ENCODE measurements around the gene PPP6R3.
"Not testable (repeated sequence)": the region's sequence is repeated elsewhere in the genome, so short reads cannot be mapped to it uniquely, and the experiment has no call there.

The PPP6R3 gene

GRCh38 chr11:68459886-68460740 is 439 bp upstream of the PPP6R3 start:
- peak; percentile 95 for DNase-seq

GRCh38 chr11:68461575-68461917 is 994 bp downstream of the PPP6R3 start:
- DNase-seq: no peak

GRCh38 chr11:68463714-68464113 is 3.2 kb downstream of the PPP6R3 start:
- no peak for DNase-seq

- DNase-seq: no peak
Measured at GRCh38 chr11:68467201-68467834, 6.8 kb downstream of the PPP6R3 start.

DNA sequence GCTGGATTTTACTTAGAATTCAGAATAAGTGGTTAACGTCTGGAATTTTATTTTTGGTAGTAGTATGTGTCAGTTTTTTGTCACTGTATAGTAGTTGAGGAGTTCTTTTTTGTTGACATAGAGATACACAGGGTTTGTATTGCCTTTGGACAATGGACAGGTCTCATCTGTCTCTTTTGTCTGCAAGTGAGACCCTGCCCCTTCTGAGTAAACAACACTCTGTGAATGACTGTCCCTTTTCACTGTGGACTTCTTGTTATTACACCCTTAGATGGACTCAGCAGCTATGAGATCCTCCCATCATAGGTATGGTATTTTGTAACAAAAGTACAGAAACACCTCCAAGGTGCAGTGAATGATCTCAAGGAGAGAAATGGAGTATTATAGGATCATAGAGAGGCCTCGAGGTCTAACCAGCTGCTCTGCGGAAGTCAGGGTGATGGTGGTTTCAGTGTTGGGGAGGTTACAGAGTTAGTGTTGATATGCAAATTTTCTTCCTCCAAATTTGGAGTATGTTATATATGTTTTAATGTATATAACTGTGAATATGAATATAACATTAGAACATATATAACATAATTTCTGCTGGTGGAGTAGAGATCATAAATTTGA is 7.8 kb downstream of the PPP6R3 start:
- DNase-seq: no peak

- no peak for DNase-seq
Measured at GRCh38 chr11:68469122-68469521, 8.6 kb downstream of the PPP6R3 start.

DNA sequence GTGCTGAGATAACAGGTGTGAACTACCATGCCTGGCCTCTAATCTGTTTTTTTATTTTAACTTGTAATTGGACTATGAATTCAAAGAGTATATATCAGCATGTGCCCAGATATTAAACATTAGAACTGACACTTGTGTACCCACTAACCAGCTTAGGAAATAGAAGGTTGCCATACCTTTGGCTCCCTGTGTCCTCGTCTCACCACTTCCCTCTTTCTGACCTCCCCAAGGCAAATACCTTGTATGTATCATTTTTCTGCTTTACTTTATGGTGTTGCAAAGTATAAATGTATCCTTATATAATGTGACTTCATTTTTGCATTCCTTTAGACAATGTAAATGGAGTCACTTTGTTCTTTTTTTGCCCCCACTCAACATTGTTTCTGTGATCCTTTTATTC is 9.1 kb downstream of the PPP6R3 start:
- no peak for DNase-seq

GRCh38 chr11:68470304-68470811 is 9.8 kb downstream of the PPP6R3 start:
- no peak for DNase-seq

DNA sequence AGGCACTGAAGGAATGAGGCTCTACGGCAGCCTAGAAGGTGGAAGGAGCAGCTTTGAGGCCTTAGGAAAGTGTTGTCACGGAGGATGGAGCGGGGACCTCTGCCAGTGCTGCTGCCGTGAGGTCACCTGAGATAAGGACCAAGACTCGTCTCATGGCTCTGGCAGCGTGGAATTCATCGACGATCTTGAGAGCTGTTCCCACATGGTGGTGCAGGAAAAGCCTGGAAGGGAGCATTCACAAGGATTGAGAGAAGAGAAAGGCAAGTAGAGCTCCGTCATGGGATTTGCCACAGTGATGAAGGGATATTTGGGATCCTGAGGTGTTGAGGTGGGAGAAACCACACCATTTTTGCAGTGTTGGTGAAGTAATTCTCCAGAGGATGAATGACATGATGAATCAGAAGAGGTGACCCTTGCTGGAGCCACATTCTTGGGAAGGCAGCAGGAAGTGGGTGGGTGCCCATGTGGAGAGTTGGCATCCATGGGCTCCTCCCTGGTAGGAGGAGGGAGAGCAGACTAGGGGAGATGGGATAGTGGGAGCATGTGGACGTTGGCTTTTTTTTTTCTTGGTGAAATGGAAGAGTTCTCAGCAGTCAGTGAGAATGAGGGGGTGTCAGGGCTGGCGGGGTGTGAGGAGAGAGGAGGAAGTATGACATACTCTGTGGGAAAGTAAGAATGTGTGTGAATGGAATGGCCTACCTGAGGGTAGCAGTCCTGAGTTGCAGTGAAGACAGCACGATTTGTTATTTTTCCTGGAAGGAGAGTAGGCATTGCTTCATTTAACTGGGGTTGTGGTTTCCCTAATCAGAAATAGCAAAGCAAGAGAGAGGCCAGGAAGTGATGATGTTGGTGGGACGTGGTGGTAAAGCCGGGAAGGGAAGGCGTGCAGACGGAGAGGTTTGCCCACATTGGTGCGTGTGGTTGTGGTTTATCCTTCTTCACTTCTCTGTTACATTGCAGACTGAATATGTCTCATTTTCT is 11.1 kb downstream of the PPP6R3 start:
- DNase-seq: peak; percentile 52

GRCh38 chr11:68472778-68473177 is 12.2 kb downstream of the PPP6R3 start:
- no peak for DNase-seq

DNA sequence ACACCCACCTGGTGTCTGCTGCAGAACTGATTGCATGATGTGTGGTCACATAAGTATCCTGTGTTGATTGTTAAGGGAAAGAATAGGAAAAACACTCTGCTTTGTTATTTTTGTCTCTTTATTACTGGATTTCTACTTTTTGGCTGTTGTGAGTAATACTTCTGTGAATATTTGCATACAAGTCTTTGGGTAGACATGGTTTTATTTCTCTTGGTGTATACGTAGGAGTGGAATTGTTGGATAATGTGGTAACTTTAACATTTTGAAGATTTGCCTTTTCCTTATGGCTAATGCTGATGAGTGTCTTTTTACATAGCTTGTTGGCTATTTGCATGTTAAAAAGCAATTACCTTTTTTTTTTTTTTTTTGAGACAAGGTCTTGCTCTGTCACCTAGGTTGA is 13.1 kb downstream of the PPP6R3 start:
- no peak for DNase-seq

DNA sequence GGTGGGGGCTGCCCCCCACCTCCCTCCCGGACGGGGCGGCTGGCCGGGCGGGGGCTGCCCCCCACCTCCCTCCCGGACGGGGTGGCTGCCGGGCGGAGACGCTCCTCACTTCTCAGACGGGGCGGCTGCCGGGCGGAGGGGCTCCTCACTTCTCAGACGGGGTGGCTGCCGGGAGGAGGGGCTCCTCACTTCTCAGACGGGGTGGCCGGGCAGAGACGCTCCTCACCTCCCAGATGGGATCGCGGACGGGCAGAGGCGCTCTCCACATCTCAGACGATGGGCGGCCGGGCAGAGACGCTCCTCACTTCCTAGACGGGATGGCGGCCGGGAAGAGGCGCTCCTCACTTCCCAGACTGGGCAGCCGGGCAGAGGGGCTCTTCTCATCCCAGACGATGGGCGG is 15.1 kb downstream of the PPP6R3 start:
- DNase-seq: not testable (repeated sequence)

DNA sequence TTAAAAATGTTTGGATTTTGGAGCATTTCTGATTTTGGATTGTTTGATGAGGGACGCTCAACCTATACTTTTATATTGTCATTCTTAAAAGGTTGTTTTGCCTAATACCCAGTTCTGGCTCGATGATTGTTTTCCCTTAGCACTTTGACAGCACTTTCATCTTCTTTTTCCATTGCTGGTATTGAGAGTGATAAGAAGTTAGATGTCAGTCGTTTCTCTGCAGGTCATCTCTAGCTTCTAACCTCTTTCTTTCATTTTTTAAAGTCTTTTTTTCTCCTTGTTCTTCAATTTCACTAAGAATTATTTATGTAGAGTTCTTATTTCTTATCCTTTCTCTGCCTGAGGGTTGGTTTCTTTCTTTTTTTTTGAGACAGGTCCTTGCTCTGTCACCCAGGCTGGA is 18.8 kb downstream of the PPP6R3 start:
- DNase-seq: no peak

DNA sequence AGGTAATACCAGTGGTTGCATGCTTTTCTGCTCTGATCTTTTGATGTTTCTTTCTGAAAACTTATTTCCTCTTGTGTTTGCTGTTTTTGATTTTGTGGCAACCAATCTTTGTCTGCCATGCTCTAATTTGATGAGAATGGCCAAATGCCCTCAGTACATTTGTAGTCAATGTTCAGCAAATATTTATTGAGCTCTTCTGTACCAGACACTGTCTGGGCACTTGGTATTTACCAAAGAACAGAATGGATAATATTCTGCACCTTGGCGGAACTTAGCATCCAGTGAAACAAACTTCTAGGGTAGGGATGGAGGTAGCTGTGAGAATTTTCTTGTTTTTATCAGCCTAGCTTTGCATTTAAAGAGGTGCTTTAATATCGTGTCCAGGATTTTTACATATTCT is 19.6 kb downstream of the PPP6R3 start:
- DNase-seq: no peak

DNA sequence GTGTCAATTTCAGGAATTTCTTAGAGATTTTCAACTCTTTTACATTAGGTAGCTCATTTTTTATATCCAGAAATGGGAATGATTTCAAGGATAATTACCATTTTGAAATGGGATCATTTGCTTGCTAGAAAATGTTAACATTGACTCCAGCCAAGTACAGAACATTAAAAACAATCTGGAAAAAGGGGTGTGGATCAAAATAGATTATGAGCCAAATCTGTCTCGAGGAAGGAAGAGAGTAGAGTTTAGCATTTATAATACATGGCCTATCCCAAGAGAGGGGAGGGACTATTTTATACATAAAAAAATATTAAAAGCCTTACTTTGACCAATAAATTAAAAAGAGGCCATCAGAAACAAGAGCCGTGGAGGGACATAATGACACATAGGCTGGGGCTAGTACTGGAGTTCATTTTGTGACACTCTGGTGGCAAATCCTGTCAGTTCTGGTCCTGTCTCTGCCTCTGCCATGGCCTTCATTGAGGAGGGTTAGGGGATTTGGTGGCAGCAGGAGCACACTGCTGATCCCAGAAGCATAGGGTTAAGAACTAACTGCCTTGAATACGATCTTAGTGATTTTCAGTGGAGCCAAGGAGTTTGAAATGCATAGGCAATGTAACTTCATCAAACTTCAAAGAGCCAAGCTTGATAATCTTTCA is 20.4 kb downstream of the PPP6R3 start:
- no peak for DNase-seq

DNA sequence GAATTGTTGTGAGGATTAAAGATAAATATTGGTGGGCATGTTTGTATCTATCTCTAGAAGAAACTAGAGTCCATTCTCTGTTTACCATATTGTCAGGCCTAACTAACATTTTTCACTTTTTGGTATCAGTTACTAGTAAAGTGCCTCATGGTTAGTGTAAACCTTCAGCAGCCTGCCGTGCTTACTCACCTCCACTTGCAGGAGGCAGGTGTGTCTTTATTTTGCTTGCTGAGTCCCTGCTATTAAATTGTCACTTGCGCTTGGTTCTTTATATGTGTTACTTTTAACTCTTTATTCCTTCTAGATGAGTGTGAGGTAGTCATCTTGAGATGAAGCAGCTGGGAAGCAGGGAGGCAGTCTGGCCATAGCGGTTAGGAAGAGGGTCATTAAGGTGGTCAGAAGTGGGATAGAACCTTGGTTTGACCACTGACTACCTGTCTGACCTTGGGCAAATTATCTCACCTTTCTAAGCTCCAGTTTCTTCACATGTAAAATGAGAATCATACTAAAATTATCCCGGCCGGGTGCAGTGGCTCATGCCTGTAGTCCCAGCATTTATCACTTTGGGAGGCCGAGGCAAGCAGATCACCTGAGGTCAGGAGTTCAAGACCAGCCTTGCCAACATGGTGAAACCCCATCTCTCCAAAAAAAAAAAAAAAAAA is 21.2 kb downstream of the PPP6R3 start:
- no peak for DNase-seq

DNA sequence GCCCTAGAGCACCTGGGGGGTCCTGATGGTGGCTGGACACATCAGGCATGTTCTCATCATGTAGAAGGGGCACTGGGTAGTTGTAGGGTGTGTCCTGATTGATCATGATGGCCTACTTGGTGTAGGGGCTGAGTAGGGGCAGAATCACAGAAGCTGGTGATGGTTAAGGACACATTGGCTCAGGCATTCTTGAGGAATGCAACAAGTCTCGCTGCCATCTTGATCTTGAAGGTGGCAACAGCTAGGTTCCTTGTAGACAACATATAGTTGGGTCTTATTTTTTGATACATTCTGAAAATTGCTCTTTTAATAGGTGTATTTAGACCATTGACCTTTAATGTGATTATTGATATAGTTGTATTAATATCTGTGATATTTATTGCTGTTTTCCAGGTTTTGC is 28.1 kb downstream of the PPP6R3 start:
- no peak for DNase-seq

GRCh38 chr11:68495220-68495729 is 34.7 kb downstream of the PPP6R3 start:
- DNase-seq: no peak

GRCh38 chr11:68495872-68496271 is 35.3 kb downstream of the PPP6R3 start:
- DNase-seq: no peak

GRCh38 chr11:68497761-68498160 is 37.2 kb downstream of the PPP6R3 start:
- no peak for DNase-seq

- no peak for DNase-seq
Measured at GRCh38 chr11:68498321-68498720, 37.8 kb downstream of the PPP6R3 start.

Measured in CD4-positive, alpha-beta T cell treated with Interleukin-15 for 1 hour (primary cell).